ENCODE measurements around the gene TSPAN13.

TSPAN13 gene

DNA sequence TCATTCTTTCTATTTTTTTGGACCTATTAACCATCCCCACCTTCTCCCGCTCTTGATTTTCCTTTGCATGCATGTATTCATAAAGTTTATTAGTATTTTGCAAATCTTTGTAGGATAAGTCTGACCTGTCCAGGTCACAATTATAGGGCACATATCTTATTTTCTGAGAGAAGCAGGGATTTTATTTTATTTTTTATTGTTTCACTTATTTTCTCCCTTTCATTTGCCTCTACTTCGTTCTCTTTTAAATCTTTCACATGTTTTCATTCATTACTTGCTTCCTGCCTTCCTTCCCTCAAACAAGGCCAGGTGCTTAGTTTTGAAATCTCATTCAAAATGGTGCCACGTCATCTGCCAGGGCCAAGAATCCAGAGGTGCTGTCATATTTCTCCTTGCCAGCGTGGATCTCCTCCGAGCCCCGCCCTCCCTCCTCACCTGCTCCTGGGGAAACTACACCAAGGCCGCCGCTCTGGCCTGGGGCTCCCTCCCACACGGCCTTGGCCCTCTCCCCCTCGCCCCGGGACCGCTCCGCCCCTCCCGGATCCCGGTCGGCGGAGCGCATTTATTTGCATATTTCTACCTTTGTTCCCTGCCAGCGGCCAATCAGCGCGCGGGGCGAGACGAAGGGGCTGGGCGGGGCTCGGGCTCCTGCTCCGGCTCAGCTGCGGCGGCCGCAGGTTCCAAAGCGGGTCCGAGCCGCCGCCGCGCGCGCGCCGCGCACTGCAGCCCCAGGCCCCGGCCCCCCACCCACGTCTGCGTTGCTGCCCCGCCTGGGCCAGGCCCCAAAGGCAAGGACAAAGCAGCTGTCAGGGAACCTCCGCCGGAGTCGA, at the start of gene TSPAN13:
Gene TSPAN13, plus strand, starts transcription at position 654 of the 830 bp plus-strand sequence. CDS start 213 bp downstream, outside the sequence.
- TF ChIP-seq CTCF (IDR thresholded peaks at IDR 0.05; ENCODE audit: low read length, missing control alignments): no peak
- peak within 1 kb of the TSS; percentile 82 for H3K4me3 ChIP-seq (replicated peaks; ENCODE audit: low read depth, low read length)
- DNase-seq (ENCODE audit: low read depth): peak; percentile 70

GRCh38 chr7:16708511-16708910, 45.0 kb upstream of the TSPAN13 start:
- TF ChIP-seq CTCF (IDR thresholded peaks at IDR 0.05; ENCODE audit: low read length, missing control alignments): no peak

GRCh38 chr7:16708980-16709379, 44.6 kb upstream of the TSPAN13 start:
- H3K4me3 ChIP-seq (replicated peaks; ENCODE audit: low read depth, low read length): no peak overlapping the region
- TF ChIP-seq CTCF (IDR thresholded peaks at IDR 0.05; ENCODE audit: low read length, missing control alignments): no peak
- DNase-seq (ENCODE audit: low read depth): peak; percentile 86

More at GRCh38 chr7:16708511-16708910, 45.0 kb upstream of the TSPAN13 start:
- peak; percentile 48 for DNase-seq (ENCODE audit: low read depth)
- no peak overlapping the region for H3K4me3 ChIP-seq (replicated peaks; ENCODE audit: low read depth, low read length)

DNA sequence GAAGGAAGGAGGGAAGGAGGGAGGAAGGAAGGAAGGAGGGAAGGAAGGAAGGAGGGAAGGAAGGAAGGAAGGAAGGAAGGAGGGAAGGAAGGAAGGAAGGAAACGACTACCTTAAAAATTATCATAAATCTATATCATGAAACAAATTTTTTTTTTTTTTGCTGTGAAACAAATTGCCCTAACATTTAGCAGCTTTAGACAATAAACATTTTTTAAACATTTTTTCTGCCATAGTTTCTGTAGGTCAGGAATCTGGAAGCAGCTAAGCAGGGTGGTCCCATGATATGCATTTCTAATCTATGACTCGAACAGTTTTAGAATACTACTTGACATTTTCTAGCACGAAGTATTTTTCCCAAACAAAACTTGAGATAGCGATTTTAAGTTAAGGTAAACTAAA, 42.9 kb upstream of the TSPAN13 start:
- no peak overlapping the region for H3K4me3 ChIP-seq (replicated peaks; ENCODE audit: low read depth, low read length)
- TF ChIP-seq CTCF (IDR thresholded peaks at IDR 0.05; ENCODE audit: low read length, missing control alignments): no peak
- DNase-seq (ENCODE audit: low read depth): no peak

DNA sequence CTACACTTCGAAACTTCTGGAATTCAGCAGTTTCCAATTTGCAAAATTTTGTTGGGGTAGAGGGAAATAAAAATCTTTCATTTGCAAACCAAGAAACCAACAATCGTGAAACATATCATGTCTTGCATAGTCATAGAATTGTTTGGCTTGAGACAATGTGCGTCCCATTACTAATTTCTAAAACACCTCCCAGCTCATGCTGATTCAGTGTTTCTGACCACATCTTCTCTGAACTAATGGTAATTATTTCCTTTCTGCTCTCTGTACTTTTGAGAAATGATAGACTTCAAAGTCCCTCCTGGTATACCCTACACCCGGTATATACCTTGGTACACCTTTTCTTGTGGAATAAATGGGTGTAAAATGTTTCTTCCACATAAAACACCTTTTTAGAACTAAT, 41.8 kb upstream of the TSPAN13 start:
- TF ChIP-seq CTCF (IDR thresholded peaks at IDR 0.05; ENCODE audit: low read length, missing control alignments): no peak
- no peak for DNase-seq (ENCODE audit: low read depth)
- H3K4me3 ChIP-seq (replicated peaks; ENCODE audit: low read depth, low read length): no peak overlapping the region

DNA sequence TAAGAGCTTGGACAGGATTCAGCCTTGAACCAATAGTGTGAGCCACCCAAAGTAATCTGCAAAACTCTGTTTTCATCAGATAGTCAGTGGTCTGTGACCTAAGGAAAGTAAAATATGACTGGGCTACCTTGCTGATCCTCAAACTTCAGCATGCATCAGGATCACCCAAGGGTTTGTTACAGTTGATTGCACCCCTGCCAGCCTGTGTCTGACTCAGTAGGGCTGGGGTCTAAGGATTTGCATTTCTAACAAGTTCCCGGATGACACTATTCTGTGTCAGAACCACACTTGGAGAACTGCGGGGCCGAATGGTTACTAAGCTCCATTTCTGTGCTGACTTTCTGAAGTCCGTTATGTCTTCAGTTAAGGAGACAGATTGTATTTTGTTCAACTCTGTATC, 40.6 kb upstream of the TSPAN13 start:
- TF ChIP-seq CTCF (IDR thresholded peaks at IDR 0.05; ENCODE audit: low read length, missing control alignments): no peak
- H3K4me3 ChIP-seq (replicated peaks; ENCODE audit: low read depth, low read length): no peak overlapping the region
- no peak for DNase-seq (ENCODE audit: low read depth)

- no peak for TF ChIP-seq CTCF (IDR thresholded peaks at IDR 0.05; ENCODE audit: low read length, missing control alignments)
- no peak overlapping the region for H3K4me3 ChIP-seq (replicated peaks; ENCODE audit: low read depth, low read length)
- no peak for DNase-seq (ENCODE audit: low read depth)
Measured at GRCh38 chr7:16715928-16716327, 37.6 kb upstream of the TSPAN13 start.
